Measurements from ENCODE around the gene SRGAP2B. TPM values are rescaled to one million over a fixed set of nuclear protein-coding genes. Genes with fewer than 3 reads are reported as not detected.
"Not testable (repeated sequence)": the region's sequence is repeated elsewhere in the genome, so short reads cannot be mapped to it uniquely, and the experiment has no call there.

SRGAP2B gene
- total RNA-seq, 1 experiment from 2014 or later: 4.9 TPM

GRCh38 chr1:144946525-144947480, 148.3 kb downstream of the SRGAP2B start:
- not testable (repeated sequence) for H3K4me3 ChIP-seq, H3K36me3 ChIP-seq, H3K9me3 ChIP-seq, DNase-seq, H3K27me3 ChIP-seq

- H3K9me3 ChIP-seq, H3K36me3 ChIP-seq, H3K4me3 ChIP-seq, H3K27me3 ChIP-seq, DNase-seq: not testable (repeated sequence)
Observed at GRCh38 chr1:144941710-144942109, 153.4 kb downstream of the SRGAP2B start.

- H3K9me3 ChIP-seq, DNase-seq, H3K27me3 ChIP-seq, H3K36me3 ChIP-seq, H3K4me3 ChIP-seq: not testable (repeated sequence)
Observed at GRCh38 chr1:144940054-144940453, 155.1 kb downstream of the SRGAP2B start.

- not testable (repeated sequence) for H3K9me3 ChIP-seq, H3K4me3 ChIP-seq, H3K27me3 ChIP-seq, H3K36me3 ChIP-seq, DNase-seq
Observed at GRCh38 chr1:144938627-144939026, 156.5 kb downstream of the SRGAP2B start.

- DNase-seq, H3K4me3 ChIP-seq, H3K9me3 ChIP-seq, H3K36me3 ChIP-seq, H3K27me3 ChIP-seq: not testable (repeated sequence)
Observed at GRCh38 chr1:144936186-144936732, 158.9 kb downstream of the SRGAP2B start.

GRCh38 chr1:144935310-144935709, 159.8 kb downstream of the SRGAP2B start:
- not testable (repeated sequence) for H3K9me3 ChIP-seq, H3K36me3 ChIP-seq, DNase-seq, H3K27me3 ChIP-seq, H3K4me3 ChIP-seq

GRCh38 chr1:144933014-144933413, 162.1 kb downstream of the SRGAP2B start:
- not testable (repeated sequence) for H3K4me3 ChIP-seq, H3K9me3 ChIP-seq, H3K36me3 ChIP-seq, H3K27me3 ChIP-seq, DNase-seq

- not testable (repeated sequence) for H3K27me3 ChIP-seq, DNase-seq, H3K9me3 ChIP-seq, H3K4me3 ChIP-seq, H3K36me3 ChIP-seq
Observed at GRCh38 chr1:144932153-144932552, 163.0 kb downstream of the SRGAP2B start.

GRCh38 chr1:144931553-144931952, 163.6 kb downstream of the SRGAP2B start:
- H3K27me3 ChIP-seq, H3K9me3 ChIP-seq, H3K36me3 ChIP-seq, H3K4me3 ChIP-seq, DNase-seq: not testable (repeated sequence)

GRCh38 chr1:144930085-144930777, 164.9 kb downstream of the SRGAP2B start:
- not testable (repeated sequence) for DNase-seq, H3K4me3 ChIP-seq, H3K36me3 ChIP-seq, H3K27me3 ChIP-seq, H3K9me3 ChIP-seq

GRCh38 chr1:144927292-144927691, 167.8 kb downstream of the SRGAP2B start:
- H3K27me3 ChIP-seq, H3K9me3 ChIP-seq, H3K36me3 ChIP-seq, H3K4me3 ChIP-seq, DNase-seq: not testable (repeated sequence)

- not testable (repeated sequence) for H3K9me3 ChIP-seq, DNase-seq, H3K27me3 ChIP-seq, H3K36me3 ChIP-seq, H3K4me3 ChIP-seq
Observed at GRCh38 chr1:144923640-144924039, 171.5 kb downstream of the SRGAP2B start.

- DNase-seq, H3K9me3 ChIP-seq: not testable (repeated sequence)
Observed at GRCh38 chr1:144922785-144923184, 172.3 kb downstream of the SRGAP2B start.

GRCh38 chr1:144919106-144919505, 176.0 kb downstream of the SRGAP2B start:
- DNase-seq, H3K9me3 ChIP-seq, H3K27me3 ChIP-seq, H3K4me3 ChIP-seq, H3K36me3 ChIP-seq: not testable (repeated sequence)

More at GRCh38 chr1:144922785-144923184, 172.3 kb downstream of the SRGAP2B start:
- not testable (repeated sequence) for H3K27me3 ChIP-seq, H3K36me3 ChIP-seq, H3K4me3 ChIP-seq

GRCh38 chr1:144918027-144918603, 177.0 kb downstream of the SRGAP2B start:
- H3K9me3 ChIP-seq, DNase-seq, H3K36me3 ChIP-seq, H3K27me3 ChIP-seq, H3K4me3 ChIP-seq: not testable (repeated sequence)

GRCh38 chr1:144917154-144918026, 177.7 kb downstream of the SRGAP2B start:
- not testable (repeated sequence) for H3K9me3 ChIP-seq, DNase-seq

More at GRCh38 chr1:144917154-144918026, 177.7 kb downstream of the SRGAP2B start:
- H3K36me3 ChIP-seq, H3K27me3 ChIP-seq, H3K4me3 ChIP-seq: not testable (repeated sequence)
